ENCODE data around the gene TOX3. TPM values are rescaled to one million over a fixed set of nuclear protein-coding genes. Genes with fewer than 3 reads are reported as not detected.
A peak's percentile ranks its signal among the peaks of the same experiment; 100 is the strongest.

The TOX3 gene
- total RNA-seq, 1 experiment from 2014 or later = 20.2 TPM

- H3K23me2 ChIP-seq (ENCODE audit: insufficient read length, low read depth, low read length, poor library complexity, severe bottlenecking) = no peaks in the 10 kb centered on the region
- no peaks in the 10 kb centered on the region for H3K36me3 Mint-ChIP-seq (ENCODE audit: insufficient read depth in 1 of 3, low read depth in 3 of 3)
- no peak overlapping the region for H3K9ac ChIP-seq (ENCODE audit: extremely low read depth, insufficient read length, low read length)
- no peak overlapping the region for H2BK15ac ChIP-seq (ENCODE audit: low read depth, low read length)
- H3T11ph ChIP-seq (ENCODE audit: low read length) = no peak overlapping the region
- H4K91ac ChIP-seq (ENCODE audit: insufficient read length, low read depth, low read length) = no peak overlapping the region
- H3K4ac ChIP-seq (ENCODE audit: low read depth, low read length) = no peak overlapping the region
- no peaks in the 10 kb centered on the region for H3K79me1 ChIP-seq (ENCODE audit: insufficient read depth, low read depth, low read length, poor library complexity, severe bottlenecking)
- H3K9me3 ChIP-seq (ENCODE audit: control insufficient read depth, low read depth, low read length) = no peaks in the 10 kb centered on the region
- no peaks in the 10 kb centered on the region for H3K27me3 ChIP-seq (ENCODE audit: insufficient read depth, low read length)
- TF ChIP-seq, protein P1, sequence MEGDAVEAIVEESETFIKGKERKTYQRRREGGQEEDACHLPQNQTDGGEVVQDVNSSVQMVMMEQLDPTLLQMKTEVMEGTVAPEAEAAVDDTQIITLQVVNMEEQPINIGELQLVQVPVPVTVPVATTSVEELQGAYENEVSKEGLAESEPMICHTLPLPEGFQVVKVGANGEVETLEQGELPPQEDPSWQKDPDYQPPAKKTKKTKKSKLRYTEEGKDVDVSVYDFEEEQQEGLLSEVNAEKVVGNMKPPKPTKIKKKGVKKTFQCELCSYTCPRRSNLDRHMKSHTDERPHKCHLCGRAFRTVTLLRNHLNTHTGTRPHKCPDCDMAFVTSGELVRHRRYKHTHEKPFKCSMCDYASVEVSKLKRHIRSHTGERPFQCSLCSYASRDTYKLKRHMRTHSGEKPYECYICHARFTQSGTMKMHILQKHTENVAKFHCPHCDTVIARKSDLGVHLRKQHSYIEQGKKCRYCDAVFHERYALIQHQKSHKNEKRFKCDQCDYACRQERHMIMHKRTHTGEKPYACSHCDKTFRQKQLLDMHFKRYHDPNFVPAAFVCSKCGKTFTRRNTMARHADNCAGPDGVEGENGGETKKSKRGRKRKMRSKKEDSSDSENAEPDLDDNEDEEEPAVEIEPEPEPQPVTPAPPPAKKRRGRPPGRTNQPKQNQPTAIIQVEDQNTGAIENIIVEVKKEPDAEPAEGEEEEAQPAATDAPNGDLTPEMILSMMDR (conservative IDR thresholded peaks at IDR 0.05) = peak; percentile 52
- H2BK120ac ChIP-seq (ENCODE audit: low read depth, low read length, poor library complexity, severe bottlenecking) = no peak overlapping the region
- no peaks in the 10 kb centered on the region; the same call in 1 of the 2 replicates for H3K27me3 Mint-ChIP-seq (ENCODE audit: low read depth)
- no peaks in the 10 kb centered on the region; a peak in 2 of 5 replicates for H3K9me3 Mint-ChIP-seq
- H3K4me1 Mint-ChIP-seq = peaks cover 18 to 23% of the 10 kb centered on the region in 2 experiments
- H3K23ac ChIP-seq (ENCODE audit: insufficient read length, low read depth, low read length) = no peak overlapping the region
- DNase-seq = no peak
- no peaks in the 10 kb centered on the region for H4K20me1 ChIP-seq (ENCODE audit: control insufficient read depth, insufficient read depth, insufficient read length)
- H3K4me3 Mint-ChIP-seq = no peak overlapping the region
- H2AFZ ChIP-seq (ENCODE audit: low read length) = no peak overlapping the region
- no CpG with 5 or more reads among the region's 4 CpGs for WGBS (ENCODE audit: extremely low coverage, insufficient read length, low lambda C conversion rate)
- no peak overlapping the region for H3K18ac ChIP-seq (ENCODE audit: insufficient read length, low read depth, low read length)
- H2BK5ac ChIP-seq (ENCODE audit: insufficient read length, low read length) = no peak overlapping the region
- H3K56ac ChIP-seq (ENCODE audit: insufficient read length, low read depth, low read length) = no peak overlapping the region
- no peak overlapping the region for H2AK5ac ChIP-seq (ENCODE audit: insufficient read length, low read length)
- H3K79me2 ChIP-seq (ENCODE audit: insufficient read depth, low read length) = no peaks in the 10 kb centered on the region
- no peak overlapping the region for H3K27ac Mint-ChIP-seq
- H3K27ac ChIP-seq (ENCODE audit: insufficient read length, low read depth, low read length) = no peak overlapping the region
- H4K8ac ChIP-seq (replicated peaks; ENCODE audit: insufficient read length, low read depth, low read length) = no peak overlapping the region
- H3K14ac ChIP-seq (ENCODE audit: insufficient read depth, low read length) = no peak overlapping the region
- H4K5ac ChIP-seq (ENCODE audit: insufficient read length, low read depth, low read length) = no peak overlapping the region
- H3K4me2 ChIP-seq (ENCODE audit: insufficient read depth, insufficient read length, low read length) = no peak overlapping the region
- no peak overlapping the region for H2BK12ac ChIP-seq (ENCODE audit: insufficient read length, low read depth, low read length)
- no peak overlapping the region for H2BK20ac ChIP-seq (ENCODE audit: low read depth, low read length, poor library complexity, severe bottlenecking)
- peaks cover 3% of the 10 kb centered on the region; the same call in 1 of the 2 replicates for H3K4me1 ChIP-seq (ENCODE audit: insufficient read depth, low read length)
These were observed 34.6 kb upstream of the TOX3 start for GRCh38 chr16:52581530-52581929.

Measured in H9 (cell line).